ENCODE data around the gene CCDC134.
A peak's percentile ranks its signal among the peaks of the same experiment; 100 is the strongest.

Gene CCDC134

DNA sequence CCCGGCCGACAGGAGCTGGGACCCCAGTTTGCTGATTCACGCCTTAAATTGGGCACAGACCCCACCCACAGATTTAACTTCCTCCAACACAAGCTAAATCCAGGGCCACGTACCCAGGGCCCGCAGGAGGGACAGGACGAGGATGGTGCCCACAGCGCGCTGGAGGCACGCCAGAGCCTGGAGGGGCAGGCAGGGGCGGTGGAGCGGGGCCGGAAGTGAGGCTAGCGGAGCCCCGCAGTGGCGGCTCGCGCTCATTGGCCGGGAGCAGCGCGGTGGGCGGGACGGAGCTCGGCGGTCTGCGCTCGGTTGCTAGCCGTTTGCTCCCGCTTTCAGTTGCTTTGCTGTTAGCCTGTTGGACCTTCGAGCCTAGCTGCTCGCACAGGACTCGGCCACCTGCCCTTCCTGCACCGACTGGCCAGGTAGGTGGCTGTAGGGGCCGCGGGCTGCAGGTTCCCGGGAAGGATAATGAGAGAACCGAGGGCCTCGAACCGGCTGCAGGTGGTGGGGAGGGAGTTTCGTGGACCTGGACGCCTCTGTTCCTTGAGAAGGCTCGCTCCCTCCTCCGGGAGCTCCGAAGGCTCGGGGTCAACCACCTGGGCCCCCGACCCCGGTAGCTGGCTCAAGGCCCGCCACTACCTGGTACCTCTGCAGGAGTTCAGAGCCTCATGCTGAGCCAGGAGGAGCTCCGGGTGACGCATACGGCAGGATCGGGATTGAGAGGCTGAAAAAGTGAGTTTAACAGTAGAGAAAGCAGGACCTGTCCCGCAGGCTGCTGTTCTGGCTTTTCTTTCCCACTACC lies at the start of gene CCDC134:
Gene CCDC134, plus strand, starts transcription at position 332 of the 799 bp plus-strand sequence. CDS start 8,212 bp downstream, outside the sequence.
- H3K4me3 ChIP-seq (ENCODE audit: low read depth, low read length), result peak within 1 kb of the TSS; percentile 95
- peak; percentile 32 for DNase-seq (ENCODE audit: low read depth)

- no peak overlapping the region for H3K4me3 ChIP-seq (ENCODE audit: low read depth, low read length)
- DNase-seq (ENCODE audit: low read depth), result no peak
Observed at GRCh38 chr22:41752011-41752970, 48.2 kb upstream of the CCDC134 start.

GRCh38 chr22:41753984-41754383 lies 46.5 kb upstream of the CCDC134 start:
- no peak overlapping the region for H3K4me3 ChIP-seq (ENCODE audit: low read depth, low read length)
- DNase-seq (ENCODE audit: low read depth), result no peak

DNA sequence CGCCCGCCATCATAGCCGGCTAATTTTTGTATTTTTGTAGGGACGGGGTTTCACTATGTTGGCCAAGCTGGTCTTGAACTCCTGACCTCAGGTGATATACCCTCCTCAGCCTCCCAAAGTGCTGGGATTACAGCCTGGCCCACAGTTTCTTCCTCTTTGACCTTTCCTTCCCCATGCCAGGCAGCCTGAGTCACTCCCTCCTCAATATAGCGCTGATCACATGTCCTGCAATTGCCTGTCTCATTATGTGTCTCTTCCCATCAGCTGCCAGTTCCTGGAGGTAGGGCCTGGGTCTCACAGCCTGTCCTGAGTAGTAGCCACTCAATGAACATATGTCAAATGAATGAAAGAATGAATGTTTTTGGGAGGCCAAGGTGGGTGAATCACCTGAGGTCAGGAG lies 43.0 kb upstream of the CCDC134 start:
- H3K4me3 ChIP-seq (ENCODE audit: low read depth, low read length), result no peak overlapping the region
- DNase-seq (ENCODE audit: low read depth), result no peak

DNA sequence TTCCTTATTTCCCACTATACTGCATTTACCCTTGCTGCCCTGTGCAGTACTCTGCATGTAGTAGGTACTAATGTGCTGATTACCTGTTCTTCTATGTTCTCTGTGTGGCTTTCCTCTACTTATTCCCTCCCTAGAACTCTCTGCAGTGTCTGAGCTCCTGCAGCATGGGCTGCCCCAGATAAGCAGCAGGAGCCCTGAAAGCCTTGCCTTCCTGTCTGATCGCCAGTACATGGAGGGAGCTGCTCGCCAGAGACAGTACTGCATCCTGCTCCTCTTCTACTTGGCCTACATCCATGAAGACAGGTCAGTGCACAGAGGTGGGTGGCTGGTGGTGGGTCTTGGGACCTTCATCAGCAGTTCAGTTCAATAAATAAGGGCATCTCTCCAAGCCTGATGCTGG lies 42.2 kb upstream of the CCDC134 start:
- DNase-seq (ENCODE audit: low read depth), result no peak
- no peak overlapping the region for H3K4me3 ChIP-seq (ENCODE audit: low read depth, low read length)

- DNase-seq (ENCODE audit: low read depth), result no peak
- H3K4me3 ChIP-seq (ENCODE audit: low read depth, low read length), result no peak overlapping the region
Observed at GRCh38 chr22:41762980-41763779, 37.3 kb upstream of the CCDC134 start.

DNA sequence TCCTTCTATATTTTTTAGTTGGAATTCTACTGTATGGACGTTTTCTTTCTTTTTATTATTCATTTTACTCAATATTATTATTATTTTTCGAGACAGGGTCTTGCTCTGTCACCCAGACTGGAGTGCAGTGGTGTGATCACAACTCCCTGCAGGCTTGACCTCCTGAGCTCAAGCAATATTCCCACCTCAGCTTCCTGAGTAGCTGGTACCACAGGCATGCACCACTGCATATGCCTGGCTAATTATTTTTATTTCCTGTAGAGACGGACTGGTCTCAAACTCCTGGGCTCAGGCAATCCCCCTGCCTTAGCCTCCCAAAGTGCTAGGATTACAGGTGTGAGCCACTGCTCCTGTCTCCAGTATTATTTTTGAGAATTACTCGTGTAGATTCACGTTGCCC lies 34.0 kb upstream of the CCDC134 start:
- no peak overlapping the region for H3K4me3 ChIP-seq (ENCODE audit: low read depth, low read length)
- no peak for DNase-seq (ENCODE audit: low read depth)

DNA sequence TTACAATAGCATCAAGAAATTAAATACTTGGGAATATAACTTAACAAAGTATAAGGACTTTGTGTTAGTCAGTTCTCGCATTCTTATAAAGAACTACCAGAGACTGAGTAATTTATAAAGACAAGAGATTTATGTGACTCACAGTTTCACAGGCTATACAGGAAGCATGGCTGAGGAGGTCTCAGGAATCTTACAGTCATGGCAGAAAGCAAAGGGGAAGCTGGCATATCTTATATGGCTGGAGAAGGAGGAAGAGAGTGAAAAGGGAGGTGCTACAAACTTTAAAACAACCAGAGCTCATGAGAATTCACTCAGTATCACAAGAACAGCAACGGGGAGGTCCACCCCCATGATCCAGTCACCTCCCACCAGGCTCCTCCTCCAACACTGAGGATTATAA lies 32.0 kb upstream of the CCDC134 start:
- no peak overlapping the region for H3K4me3 ChIP-seq (ENCODE audit: low read depth, low read length)
- DNase-seq (ENCODE audit: low read depth), result no peak

DNA sequence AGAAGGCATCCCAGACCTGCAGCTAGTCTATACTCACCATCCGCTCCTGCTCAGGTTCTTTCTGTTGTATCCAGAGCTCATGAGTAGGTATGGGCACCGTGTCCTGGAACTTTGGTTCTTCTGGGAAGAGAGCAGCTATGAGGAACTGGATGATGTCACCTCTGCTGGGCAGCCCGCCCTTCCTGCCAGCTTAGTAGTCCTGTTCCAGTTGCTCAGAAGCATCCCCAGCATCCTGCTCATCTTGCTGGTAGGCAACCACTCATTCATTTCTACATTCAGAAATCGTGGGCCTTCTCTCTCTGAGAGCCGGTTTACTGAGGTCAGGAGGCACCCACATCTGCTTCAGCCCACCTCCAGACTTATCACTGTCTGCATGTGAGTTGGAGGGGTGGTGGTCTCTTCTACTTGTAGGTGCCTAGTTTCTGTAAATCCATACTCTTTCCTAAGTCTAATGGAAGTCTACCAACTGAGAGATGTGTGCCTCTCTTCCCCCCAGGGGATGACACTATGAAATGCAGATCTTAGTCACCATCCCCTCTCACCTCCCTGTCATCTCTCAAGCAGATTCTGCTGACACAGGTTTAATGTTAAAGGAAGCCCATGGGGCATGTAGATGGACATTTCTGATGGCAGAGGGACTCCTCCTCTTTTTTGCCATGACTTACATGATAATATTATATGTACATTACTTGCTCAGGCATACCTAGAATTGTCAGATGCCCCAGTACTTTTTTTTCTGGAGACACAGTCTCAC lies 29.6 kb upstream of the CCDC134 start:
- no peak overlapping the region for H3K4me3 ChIP-seq (ENCODE audit: low read depth, low read length)
- no peak for DNase-seq (ENCODE audit: low read depth)

DNA sequence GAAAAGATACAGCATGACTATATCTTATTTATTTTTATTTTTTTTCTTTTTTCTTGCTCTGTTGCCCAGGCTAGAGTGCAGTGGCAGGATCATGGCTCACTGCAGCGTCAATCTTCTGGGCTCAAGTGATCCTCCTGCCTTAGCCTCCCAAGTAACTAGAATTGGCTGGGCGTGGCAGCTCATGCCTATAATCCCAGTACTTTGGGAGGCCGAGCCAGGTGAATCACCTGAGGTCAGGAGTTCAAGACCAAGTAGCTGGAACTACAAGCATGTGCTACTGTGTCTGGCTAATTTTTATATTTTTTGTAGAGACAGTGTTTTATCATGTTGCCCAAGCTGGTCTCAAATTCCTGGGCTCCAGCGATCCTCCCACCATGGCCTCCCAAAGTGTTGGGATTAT lies 28.3 kb upstream of the CCDC134 start:
- H3K4me3 ChIP-seq (ENCODE audit: low read depth, low read length), result no peak overlapping the region
- DNase-seq (ENCODE audit: low read depth), result no peak

- no peak overlapping the region for H3K4me3 ChIP-seq (ENCODE audit: low read depth, low read length)
- DNase-seq (ENCODE audit: low read depth), result no peak
Observed at GRCh38 chr22:41772645-41773044, 27.8 kb upstream of the CCDC134 start.

GRCh38 chr22:41775338-41775737 lies 25.1 kb upstream of the CCDC134 start:
- no peak overlapping the region for H3K4me3 ChIP-seq (ENCODE audit: low read depth, low read length)
- no peak for DNase-seq (ENCODE audit: low read depth)

GRCh38 chr22:41775976-41776375 lies 24.5 kb upstream of the CCDC134 start:
- no peak overlapping the region for H3K4me3 ChIP-seq (ENCODE audit: low read depth, low read length)
- DNase-seq (ENCODE audit: low read depth), result no peak

DNA sequence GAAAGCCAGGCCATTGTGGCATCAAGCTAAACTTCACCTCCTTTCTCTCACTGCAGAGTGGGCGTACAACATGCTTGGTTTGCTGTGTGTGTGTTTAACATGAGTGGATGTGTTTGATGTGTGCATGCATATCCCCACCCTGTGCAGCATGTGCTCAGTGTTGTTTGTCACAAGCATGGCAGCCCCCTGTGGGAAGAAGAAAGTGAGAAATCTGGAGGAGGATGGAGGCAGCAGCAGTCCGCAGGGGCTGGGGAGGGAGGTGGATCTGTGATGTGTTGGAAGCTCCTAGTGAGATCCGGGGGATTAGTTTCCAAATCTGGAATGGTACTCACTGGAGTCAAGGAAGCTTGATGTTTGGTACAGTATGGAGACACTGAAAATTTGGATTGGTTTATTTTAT lies 24.1 kb upstream of the CCDC134 start:
- no peak for DNase-seq (ENCODE audit: low read depth)
- no peak overlapping the region for H3K4me3 ChIP-seq (ENCODE audit: low read depth, low read length)

DNA sequence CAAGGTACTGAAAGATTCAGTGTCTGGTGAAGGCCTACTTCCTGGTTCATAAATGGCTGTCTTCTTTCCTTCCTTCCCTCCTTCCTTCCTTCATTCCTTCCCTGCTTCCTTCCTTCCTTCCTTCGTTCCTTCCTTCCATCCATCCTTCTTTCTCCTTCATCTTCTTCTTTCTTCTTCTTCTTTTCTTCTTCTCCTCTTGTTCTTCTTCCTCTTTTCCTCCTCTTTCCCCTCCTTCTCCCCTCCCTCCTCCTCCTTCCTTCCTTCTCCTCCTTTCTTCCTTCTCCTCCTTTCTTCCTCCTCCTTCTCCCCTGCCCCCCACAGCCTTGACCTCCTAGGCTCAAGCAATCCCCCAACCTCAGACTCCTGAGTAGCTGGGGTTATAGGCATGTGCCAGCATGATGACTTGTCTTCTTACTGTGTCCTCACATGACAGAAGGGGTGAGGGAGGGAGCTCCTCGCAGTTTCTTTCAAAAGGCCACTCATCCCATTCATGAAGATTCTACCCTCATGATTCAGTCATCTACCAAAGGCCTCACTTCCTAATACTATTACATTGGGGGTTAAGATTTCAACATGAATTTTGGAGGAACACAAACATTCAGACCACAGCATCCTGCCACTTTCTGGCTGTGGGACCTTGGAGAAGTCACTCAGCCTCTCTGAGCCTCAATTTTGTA lies 22.6 kb upstream of the CCDC134 start:
- no peak for DNase-seq (ENCODE audit: low read depth)
- H3K4me3 ChIP-seq (ENCODE audit: low read depth, low read length), result no peak overlapping the region

DNA sequence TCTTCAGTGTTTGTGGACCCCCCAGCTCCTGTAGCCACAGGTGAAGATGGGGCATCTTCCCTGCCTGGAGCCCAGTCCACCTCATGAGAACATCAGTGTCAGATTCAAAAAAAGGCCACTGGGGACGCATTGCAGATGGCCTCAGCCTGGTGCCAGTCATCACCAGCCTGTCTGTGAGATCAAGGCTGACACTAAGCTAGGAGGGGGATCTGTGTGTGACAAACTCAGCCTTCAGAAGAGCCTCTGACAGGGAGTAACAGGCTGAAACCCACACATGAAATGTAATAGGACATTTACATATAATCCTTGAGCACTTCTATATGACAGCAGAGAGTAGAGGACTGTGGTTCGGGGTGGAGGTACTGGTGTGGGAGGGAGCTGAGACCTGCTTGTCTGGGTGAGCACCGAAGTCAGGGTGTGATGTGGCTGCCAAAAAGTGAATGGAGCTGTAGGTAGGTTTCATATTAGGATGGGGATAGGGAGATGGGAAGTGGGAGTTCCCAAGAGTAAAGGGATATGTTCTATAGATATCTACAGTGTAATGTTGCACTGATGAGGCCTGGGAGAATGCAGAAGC lies 20.5 kb upstream of the CCDC134 start:
- no peak overlapping the region for H3K4me3 ChIP-seq (ENCODE audit: low read depth, low read length)
- DNase-seq (ENCODE audit: low read depth), result no peak

- H3K4me3 ChIP-seq (ENCODE audit: low read depth, low read length), result no peak overlapping the region
- DNase-seq (ENCODE audit: low read depth), result peak; percentile 14
Observed at GRCh38 chr22:41780746-41781505, 19.6 kb upstream of the CCDC134 start.
